Fibroblast of skin of abdomen (primary cell): ENCODE data around the gene DPF3.

ENCODE experiments used
- DNase-seq: peaks from one replicate; pipeline ENCODE4 v3.0.0-alpha.2; 2013

The DPF3 gene

DNA sequence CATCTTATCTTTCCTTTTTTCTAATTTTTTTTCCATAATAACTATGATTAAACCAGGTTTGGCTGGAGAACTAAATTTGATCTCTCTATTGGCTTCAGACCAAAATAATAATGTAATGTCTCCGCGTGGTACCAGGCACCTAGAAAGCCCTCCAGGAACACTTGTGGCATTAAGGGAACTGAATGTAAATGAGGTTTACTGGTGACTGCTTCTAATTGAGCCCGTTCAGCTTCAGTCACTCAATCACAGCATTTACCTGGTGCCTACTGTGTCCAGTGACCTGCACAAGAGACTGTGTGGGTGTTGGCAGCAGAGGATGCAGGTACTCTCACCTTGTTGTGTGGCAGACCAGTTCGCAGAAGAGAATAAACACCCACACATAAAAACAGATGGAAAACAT lies 302.5 kb downstream of the DPF3 start:
- DNase-seq, result no peak

- DNase-seq, result no peak
These were observed 303.3 kb downstream of the DPF3 start for GRCh38 chr14:72590577-72590976.

- DNase-seq, result no peak
These were observed 304.2 kb downstream of the DPF3 start for GRCh38 chr14:72589652-72590051.

DNA sequence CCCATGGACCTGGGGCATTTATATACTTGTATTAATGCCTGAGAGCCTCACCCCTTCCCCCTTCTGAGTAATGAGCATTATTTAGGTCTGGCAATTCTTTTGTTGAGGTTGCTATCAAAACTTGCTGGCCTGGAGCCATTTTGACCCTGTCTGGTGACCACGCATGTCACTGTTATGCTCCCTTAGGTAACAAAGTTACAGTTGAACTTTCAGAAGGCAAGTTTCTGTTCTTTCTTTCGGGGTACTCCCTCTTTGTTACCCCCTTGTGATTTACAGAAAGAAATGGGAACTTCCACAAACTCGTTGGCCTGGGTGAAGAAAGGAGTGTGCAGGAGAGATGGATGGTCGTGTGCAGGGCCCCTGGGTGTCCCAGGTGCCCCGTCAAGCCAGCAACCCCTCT lies 305.4 kb downstream of the DPF3 start:
- DNase-seq, result no peak

- no peak for DNase-seq
These were observed 310.3 kb downstream of the DPF3 start for GRCh38 chr14:72583316-72584272.

DNA sequence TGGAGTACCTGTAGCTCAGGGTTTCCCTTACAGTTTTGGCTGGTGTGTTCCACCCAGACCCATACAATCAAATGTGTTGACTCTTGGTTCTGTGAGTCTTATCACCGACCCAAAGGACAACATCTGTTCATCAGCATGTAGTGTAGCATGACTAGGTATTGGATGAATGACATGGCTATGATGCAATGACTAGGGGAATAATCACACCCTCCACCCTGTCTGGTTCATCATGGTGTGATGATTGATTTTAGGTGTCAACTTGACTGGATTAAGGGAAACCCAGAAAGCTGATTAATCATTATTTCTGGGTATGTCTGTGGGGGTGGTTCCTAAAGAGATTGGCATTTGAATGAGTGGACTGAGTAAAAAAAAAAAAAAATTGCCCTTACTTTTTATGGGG lies 311.3 kb downstream of the DPF3 start:
- DNase-seq, result no peak

DNA sequence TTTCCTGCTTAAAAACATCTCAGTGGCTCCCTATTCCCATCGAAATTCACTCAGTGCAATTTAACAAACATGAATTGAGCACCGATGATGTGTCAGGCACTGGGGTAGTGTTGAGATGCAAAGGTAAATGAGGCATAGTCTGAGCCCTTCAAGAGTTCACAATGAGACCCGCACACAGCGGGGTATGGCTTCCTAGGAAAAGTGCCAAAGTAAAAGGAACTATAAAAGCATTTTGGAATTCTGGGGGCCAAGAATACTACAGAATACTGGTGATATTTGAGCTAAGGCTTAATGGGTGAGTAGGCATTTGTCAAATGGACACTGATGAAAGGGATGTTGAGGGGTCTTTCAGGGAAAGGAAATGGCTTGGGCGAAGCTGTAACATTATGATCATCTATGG lies 315.4 kb downstream of the DPF3 start:
- DNase-seq, result no peak

DNA sequence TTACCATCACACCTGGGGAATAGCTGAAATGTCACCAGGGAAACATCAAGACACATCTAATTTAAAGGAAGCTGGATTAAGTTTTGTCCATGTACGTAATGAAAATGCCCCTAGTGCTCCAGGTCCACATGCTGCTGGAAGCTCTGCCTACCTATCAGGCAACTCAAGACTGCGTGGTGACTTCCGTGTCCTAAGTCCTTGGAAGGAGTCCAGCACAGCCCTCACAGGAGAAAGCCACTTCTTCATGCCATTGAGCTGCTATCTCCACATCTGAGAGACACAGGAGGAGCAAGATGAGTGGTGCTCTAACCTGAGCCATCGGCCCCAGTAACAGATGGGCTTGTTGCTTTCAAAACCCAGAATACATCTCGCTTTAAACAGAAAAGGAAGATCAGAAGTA lies 316.4 kb downstream of the DPF3 start:
- DNase-seq, result no peak

- no peak for DNase-seq
These were observed 317.6 kb downstream of the DPF3 start for GRCh38 chr14:72576258-72576657.

DNA sequence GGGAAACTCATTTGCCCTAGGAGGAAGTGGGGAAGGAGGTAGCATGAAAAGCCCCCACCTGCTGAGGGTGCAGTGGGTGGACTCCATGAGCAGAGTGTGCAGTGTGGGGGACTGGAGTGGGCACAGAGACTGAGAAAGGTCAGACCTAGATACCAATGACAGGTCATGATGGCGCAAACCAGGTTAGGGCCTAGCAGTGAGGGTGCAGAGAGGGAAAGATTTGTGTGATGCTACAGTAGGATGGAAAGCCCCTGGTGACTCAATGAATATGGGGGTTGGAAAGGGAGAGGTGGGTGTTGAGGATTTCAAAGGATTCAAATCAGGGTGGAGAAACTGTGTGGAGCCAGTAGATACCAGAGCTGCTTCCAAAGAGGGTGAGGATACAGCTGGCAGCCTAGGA lies 319.2 kb downstream of the DPF3 start:
- no peak for DNase-seq

- DNase-seq, result no peak
These were observed 320.0 kb downstream of the DPF3 start for GRCh38 chr14:72573725-72574417.
